ENCODE results near the gene DLGAP4. TPM values are rescaled to one million over a fixed set of nuclear protein-coding genes. Genes with fewer than 3 reads are reported as not detected.
"Not testable (repeated sequence)": the region's sequence is repeated elsewhere in the genome, so short reads cannot be mapped to it uniquely, and the experiment has no call there.

Gene DLGAP4
- total RNA-seq, 1 experiment from 2014 or later, result 40.3 TPM

- TF ChIP-seq, protein P1, sequence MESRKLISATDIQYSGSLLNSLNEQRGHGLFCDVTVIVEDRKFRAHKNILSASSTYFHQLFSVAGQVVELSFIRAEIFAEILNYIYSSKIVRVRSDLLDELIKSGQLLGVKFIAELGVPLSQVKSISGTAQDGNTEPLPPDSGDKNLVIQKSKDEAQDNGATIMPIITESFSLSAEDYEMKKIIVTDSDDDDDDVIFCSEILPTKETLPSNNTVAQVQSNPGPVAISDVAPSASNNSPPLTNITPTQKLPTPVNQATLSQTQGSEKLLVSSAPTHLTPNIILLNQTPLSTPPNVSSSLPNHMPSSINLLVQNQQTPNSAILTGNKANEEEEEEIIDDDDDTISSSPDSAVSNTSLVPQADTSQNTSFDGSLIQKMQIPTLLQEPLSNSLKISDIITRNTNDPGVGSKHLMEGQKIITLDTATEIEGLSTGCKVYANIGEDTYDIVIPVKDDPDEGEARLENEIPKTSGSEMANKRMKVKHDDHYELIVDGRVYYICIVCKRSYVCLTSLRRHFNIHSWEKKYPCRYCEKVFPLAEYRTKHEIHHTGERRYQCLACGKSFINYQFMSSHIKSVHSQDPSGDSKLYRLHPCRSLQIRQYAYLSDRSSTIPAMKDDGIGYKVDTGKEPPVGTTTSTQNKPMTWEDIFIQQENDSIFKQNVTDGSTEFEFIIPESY (IDR thresholded peaks at IDR 0.05; ENCODE audit: extremely low read depth, insufficient replicate concordance, low read length), result no peak
These were observed 72.5 kb downstream of the DLGAP4 start (continued) for GRCh38 chr20:36378686-36379085.

DNA sequence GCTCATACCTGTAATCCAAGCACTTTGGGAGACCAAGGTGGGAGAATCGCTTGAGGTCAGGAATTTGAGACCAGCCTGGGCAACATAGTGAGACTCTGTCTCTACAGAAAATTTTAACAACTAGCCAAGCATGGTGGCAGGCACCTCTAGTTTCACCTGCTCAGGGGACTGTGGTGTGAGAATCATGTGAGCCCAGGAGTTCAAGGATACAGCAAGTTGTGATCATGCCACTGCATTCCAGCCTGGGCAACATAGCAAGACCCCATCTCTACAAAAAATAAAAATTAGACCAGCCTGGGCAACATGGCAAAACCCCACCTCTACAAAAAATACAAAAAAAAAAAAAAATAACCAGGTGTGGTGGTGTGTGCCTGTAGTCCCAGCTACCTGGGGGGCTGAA lies 73.8 kb downstream of the DLGAP4 start:
- BruUV-seq (replicated peaks); H3K4me3 ChIP-seq (replicated peaks in 1 of 2; ENCODE audit: low read depth in 1 of 2, low read length in 2 of 2); H3K4me2 ChIP-seq (ENCODE audit: low read length); H3K9me2 ChIP-seq (ENCODE audit: insufficient read depth); H3K79me2 ChIP-seq (ENCODE audit: insufficient read depth, low read length); H2AFZ ChIP-seq (ENCODE audit: low read depth, low read length, poor library complexity, severe bottlenecking); H4K20me1 ChIP-seq (ENCODE audit: insufficient read depth); H3K9me3 ChIP-seq (ENCODE audit: control insufficient read depth in 1 of 2, insufficient read depth in 1 of 2, low read depth in 1 of 2, low read length in 2 of 2); H3K36me3 ChIP-seq (ENCODE audit: control insufficient read depth in 1 of 2, insufficient read depth in 2 of 2, low read length in 2 of 2); H3K4me1 ChIP-seq (ENCODE audit: control insufficient read depth in 1 of 2, insufficient read depth in 2 of 2, low read length in 2 of 2); RAD21 ChIA-PET (ENCODE audit: low non-redundant PET in 1 of 2, low total read pairs in 2 of 2, uncharacterized antibody in 2 of 2, unreplicated experiment in 2 of 2); ATAC-seq; POLR2A ChIA-PET; H3K27ac ChIP-seq (ENCODE audit: low read depth, low read length); CTCF ChIA-PET; DNase-seq (ENCODE audit: low read depth, low spot score); H3K9ac ChIP-seq (ENCODE audit: low read length): not testable (repeated sequence)
- peaks cover 23% of the 10 kb centered on the region for H3K27me3 ChIP-seq (ENCODE audit: insufficient read depth, low read length)
- intact Hi-C loops (cut with micrococcal nuclease), result loop anchor here (5.0 kb wide), 1 partner anchor 38 kb away; no protein-coding TSS in a partner anchor

DNA sequence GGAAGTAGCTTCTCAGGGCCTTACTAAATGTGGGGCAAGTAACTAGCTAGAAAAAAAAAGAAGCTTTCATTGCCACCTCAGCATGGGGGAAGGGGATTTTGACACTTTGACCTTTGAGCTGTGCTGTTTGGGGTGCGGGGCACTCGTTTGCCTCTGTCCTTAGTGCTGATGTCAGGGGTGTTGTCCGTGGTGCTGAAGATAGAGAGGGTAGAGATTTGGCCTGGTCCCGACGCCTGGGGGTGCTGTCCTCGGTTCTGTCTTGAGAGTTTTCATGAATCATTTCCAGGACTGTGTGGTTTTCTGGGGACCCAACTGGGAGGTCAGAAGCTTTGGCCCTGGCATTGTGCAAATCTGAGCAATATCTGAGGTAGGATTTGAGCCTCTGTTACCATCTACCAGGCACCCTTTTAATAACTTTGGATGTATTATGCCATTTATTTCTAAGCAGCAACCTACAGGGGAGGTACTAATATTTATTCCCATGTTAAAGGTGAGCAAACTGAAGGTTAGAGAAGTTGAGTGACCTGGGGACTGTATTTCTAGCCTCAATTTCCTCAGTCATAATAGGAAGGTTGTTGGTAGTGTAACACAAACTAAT lies 78.0 kb downstream of the DLGAP4 start:
- CTCF ChIA-PET, result interaction anchor here (0.7 kb wide), 1 partner anchor 655 kb away, joined by 3 read pairs; no protein-coding TSS in a partner anchor
- Histone ChIP-seq H3K27ac (ENCODE audit: low read depth, low read length) (no peak overlapping the region), H3K79me2 (ENCODE audit: insufficient read depth, low read length) (no peaks in the 10 kb centered on the region), H3K4me1 (ENCODE audit: control insufficient read depth in 1 of 2, insufficient read depth in 2 of 2, low read length in 2 of 2) (no peaks in the 10 kb centered on the region), H3K9me3 (ENCODE audit: control insufficient read depth in 1 of 2, insufficient read depth in 1 of 2, low read depth in 1 of 2, low read length in 2 of 2) (no peaks in the 10 kb centered on the region), H3K4me3 (replicated peaks in 1 of 2; ENCODE audit: low read depth in 1 of 2, low read length in 2 of 2) (no peak overlapping the region), H4K20me1 (ENCODE audit: insufficient read depth) (no peaks in the 10 kb centered on the region), H3K36me3 (ENCODE audit: control insufficient read depth in 1 of 2, insufficient read depth in 2 of 2, low read length in 2 of 2) (no peaks in the 10 kb centered on the region), H3K9me2 (ENCODE audit: insufficient read depth) (no peaks in the 10 kb centered on the region), H2AFZ (ENCODE audit: low read depth, low read length, poor library complexity, severe bottlenecking) (no peak overlapping the region), H3K27me3 (ENCODE audit: insufficient read depth, low read length) (peaks cover 32% of the 10 kb centered on the region), H3K4me2 (ENCODE audit: low read length) (no peak overlapping the region), H3K9ac (ENCODE audit: low read length) (no peak overlapping the region)
- POLR2A ChIA-PET, result no interaction called here
- intact Hi-C loops (cut with micrococcal nuclease), result loop anchor here (5.0 kb wide), 1 partner anchor 42 kb away; no protein-coding TSS in a partner anchor
- BruUV-seq (replicated peaks), result no TSS peak
- ATAC-seq, result peak; percentile 84
- RAD21 ChIA-PET (ENCODE audit: low non-redundant PET in 1 of 2, low total read pairs in 2 of 2, uncharacterized antibody in 2 of 2, unreplicated experiment in 2 of 2), result interaction anchor here in 1 of 2 experiments (0.7 kb wide), 1 partner anchor 111 kb away, joined by 4 read pairs; no protein-coding TSS in a partner anchor
- peak; percentile 31 for DNase-seq (ENCODE audit: low read depth, low spot score)
- TF ChIP-seq FOSL1 (IDR thresholded peaks at IDR 0.05; ENCODE audit: low read depth), result no peak
- TF ChIP-seq SIN3A (IDR thresholded peaks at IDR 0.05; ENCODE audit: low read depth), result peak; percentile 90
- TF ChIP-seq, protein P2, sequence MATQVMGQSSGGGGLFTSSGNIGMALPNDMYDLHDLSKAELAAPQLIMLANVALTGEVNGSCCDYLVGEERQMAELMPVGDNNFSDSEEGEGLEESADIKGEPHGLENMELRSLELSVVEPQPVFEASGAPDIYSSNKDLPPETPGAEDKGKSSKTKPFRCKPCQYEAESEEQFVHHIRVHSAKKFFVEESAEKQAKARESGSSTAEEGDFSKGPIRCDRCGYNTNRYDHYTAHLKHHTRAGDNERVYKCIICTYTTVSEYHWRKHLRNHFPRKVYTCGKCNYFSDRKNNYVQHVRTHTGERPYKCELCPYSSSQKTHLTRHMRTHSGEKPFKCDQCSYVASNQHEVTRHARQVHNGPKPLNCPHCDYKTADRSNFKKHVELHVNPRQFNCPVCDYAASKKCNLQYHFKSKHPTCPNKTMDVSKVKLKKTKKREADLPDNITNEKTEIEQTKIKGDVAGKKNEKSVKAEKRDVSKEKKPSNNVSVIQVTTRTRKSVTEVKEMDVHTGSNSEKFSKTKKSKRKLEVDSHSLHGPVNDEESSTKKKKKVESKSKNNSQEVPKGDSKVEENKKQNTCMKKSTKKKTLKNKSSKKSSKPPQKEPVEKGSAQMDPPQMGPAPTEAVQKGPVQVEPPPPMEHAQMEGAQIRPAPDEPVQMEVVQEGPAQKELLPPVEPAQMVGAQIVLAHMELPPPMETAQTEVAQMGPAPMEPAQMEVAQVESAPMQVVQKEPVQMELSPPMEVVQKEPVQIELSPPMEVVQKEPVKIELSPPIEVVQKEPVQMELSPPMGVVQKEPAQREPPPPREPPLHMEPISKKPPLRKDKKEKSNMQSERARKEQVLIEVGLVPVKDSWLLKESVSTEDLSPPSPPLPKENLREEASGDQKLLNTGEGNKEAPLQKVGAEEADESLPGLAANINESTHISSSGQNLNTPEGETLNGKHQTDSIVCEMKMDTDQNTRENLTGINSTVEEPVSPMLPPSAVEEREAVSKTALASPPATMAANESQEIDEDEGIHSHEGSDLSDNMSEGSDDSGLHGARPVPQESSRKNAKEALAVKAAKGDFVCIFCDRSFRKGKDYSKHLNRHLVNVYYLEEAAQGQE (IDR thresholded peaks at IDR 0.05; ENCODE audit: low read depth), result peak; percentile 98
- TF ChIP-seq, protein P1 (IDR thresholded peaks at IDR 0.05; ENCODE audit: extremely low read depth, insufficient replicate concordance, low read length), result no peak
- peak; percentile 22; the same call in 1 of the 2 replicates for TF ChIP-seq RAD21 (IDR thresholded peaks at IDR 0.05; ENCODE audit: low read depth)
- no peak for TF ChIP-seq ATF3 (IDR thresholded peaks at IDR 0.05)
